RWPE1 (cell line): Measurements from ENCODE around the gene SCGN.

Source experiments
- CTCF ChIA-PET: fragments of 350-600 bp; sonication (Branson Sonifier 250); formaldehyde crosslinking; extraction: SDS; loops from one replicate; lab custom pipeline; 2021; lab: Yijun Ruan, JAX
- POLR2A ChIA-PET: fragments of 400-600 bp; formaldehyde crosslinking; extraction: SDS; loops from one replicate; lab custom pipeline; 2020; ENCODE audit warnings: antibody characterized with exemption; ENCODE audit not compliant: low non-redundant PET; lab: Yijun Ruan, JAX
- DNase-seq: peaks from one replicate; pipeline ENCODE4 v3.0.0; 2012; ENCODE audit warnings: low spot score
- H3K27ac ChIP-seq: fragments of 450-650 bp; 2 replicates; pipeline ENCODE4 v1.5.1; 2017
- CTCF ChIP-seq: fragments of 450-650 bp; conservative IDR thresholded peaks from 2 replicates; pipeline ENCODE4 v1.5.1; 2017; ENCODE audit warnings: low read depth, mild to moderate bottlenecking

SCGN gene

GRCh38 chr6:25703005-25703404 lies 51.0 kb downstream of the SCGN start:
- DNase-seq = no peak
- POLR2A ChIA-PET = no interaction called here
- CTCF ChIA-PET = interaction anchor here (1.2 kb wide), 1 partner anchor 33 kb away, joined by 3 read pairs; no protein-coding TSS in a partner anchor
- TF ChIP-seq CTCF = no peak
- no peak overlapping the region for H3K27ac ChIP-seq

GRCh38 chr6:25704001-25704400 lies 52.0 kb downstream of the SCGN start:
- no peak for TF ChIP-seq CTCF
- no peak overlapping the region for H3K27ac ChIP-seq
- no peak for DNase-seq
- CTCF ChIA-PET = interaction anchor here (1.2 to 1.3 kb wide), 2 partner anchors 17 to 32 kb away, joined by 3 read pairs; no protein-coding TSS in a partner anchor
- POLR2A ChIA-PET = no interaction called here

GRCh38 chr6:25706314-25707014 lies 54.4 kb downstream of the SCGN start:
- ChIA-PET CTCF (no interaction called here), POLR2A (no interaction called here)
- no peak for DNase-seq
- no peak for TF ChIP-seq CTCF
- H3K27ac ChIP-seq = no peak overlapping the region

- POLR2A ChIA-PET = no interaction called here
- CTCF ChIA-PET = interaction anchor here (0.5 kb wide), 1 partner anchor 1913 kb away, joined by 4 read pairs; no protein-coding TSS in a partner anchor
- DNase-seq = no peak
- TF ChIP-seq CTCF = no peak
- no peak overlapping the region for H3K27ac ChIP-seq
These were observed 57.7 kb downstream of the SCGN start for GRCh38 chr6:25709761-25710160.

- ChIA-PET CTCF (interaction anchor here (0.5 to 0.7 kb wide), 2 partner anchors 37 to 1914 kb away, joined by 4 to 5 read pairs; no protein-coding TSS in a partner anchor), POLR2A (no interaction called here)
- DNase-seq = no peak
- no peak for TF ChIP-seq CTCF
- H3K27ac ChIP-seq = no peak overlapping the region
These were observed 58.3 kb downstream of the SCGN start for GRCh38 chr6:25710287-25710686.

GRCh38 chr6:25713824-25714223 lies 61.8 kb downstream of the SCGN start:
- ChIA-PET POLR2A (no interaction called here), CTCF (no interaction called here)
- no peak overlapping the region for H3K27ac ChIP-seq
- DNase-seq = no peak
- no peak for TF ChIP-seq CTCF
